ENCODE data around the gene VMAC.
"Not testable (repeated sequence)": the region's sequence is repeated elsewhere in the genome, so short reads cannot be mapped to it uniquely, and the experiment has no call there.

VMAC gene

DNA sequence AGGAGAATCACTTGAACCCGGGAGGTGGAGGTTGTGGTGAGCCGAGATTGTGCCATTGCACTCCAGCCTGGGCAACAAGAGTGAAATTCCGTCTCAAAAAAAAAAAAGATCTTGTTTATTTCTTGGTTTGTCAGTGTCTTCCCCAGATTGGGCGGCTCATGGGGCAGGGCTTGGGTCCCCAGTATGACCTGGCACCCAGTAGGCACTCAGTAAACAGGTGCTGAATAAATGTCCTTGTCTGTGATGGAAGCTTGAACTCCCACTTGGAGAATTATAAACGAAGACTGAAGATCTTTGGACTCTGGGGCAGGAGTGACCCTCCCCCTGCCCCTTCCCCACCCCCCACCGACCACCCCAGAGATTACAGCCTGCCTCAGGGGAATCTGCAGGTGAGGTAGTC, 24.5 kb upstream of the VMAC start:
- TF ChIP-seq, protein P1, sequence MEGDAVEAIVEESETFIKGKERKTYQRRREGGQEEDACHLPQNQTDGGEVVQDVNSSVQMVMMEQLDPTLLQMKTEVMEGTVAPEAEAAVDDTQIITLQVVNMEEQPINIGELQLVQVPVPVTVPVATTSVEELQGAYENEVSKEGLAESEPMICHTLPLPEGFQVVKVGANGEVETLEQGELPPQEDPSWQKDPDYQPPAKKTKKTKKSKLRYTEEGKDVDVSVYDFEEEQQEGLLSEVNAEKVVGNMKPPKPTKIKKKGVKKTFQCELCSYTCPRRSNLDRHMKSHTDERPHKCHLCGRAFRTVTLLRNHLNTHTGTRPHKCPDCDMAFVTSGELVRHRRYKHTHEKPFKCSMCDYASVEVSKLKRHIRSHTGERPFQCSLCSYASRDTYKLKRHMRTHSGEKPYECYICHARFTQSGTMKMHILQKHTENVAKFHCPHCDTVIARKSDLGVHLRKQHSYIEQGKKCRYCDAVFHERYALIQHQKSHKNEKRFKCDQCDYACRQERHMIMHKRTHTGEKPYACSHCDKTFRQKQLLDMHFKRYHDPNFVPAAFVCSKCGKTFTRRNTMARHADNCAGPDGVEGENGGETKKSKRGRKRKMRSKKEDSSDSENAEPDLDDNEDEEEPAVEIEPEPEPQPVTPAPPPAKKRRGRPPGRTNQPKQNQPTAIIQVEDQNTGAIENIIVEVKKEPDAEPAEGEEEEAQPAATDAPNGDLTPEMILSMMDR (conservative IDR thresholded peaks at IDR 0.05; ENCODE audit: control insufficient read depth, insufficient read depth, low read depth, low read length), result no peak
- H3K4me3 ChIP-seq (ENCODE audit: control insufficient read depth, low read depth, low read length), result no peak overlapping the region
- no peak for DNase-seq (ENCODE audit: low read depth)

GRCh38 chr19:5880604-5881078, 24.0 kb upstream of the VMAC start:
- peak; percentile 57 for DNase-seq (ENCODE audit: low read depth)
- TF ChIP-seq, protein P1 (conservative IDR thresholded peaks at IDR 0.05; ENCODE audit: control insufficient read depth, insufficient read depth, low read depth, low read length), result no peak
- H3K4me3 ChIP-seq (ENCODE audit: control insufficient read depth, low read depth, low read length), result no peak overlapping the region

- no peak for DNase-seq (ENCODE audit: low read depth)
- no peak overlapping the region for H3K4me3 ChIP-seq (ENCODE audit: control insufficient read depth, low read depth, low read length)
- TF ChIP-seq, protein P1 (conservative IDR thresholded peaks at IDR 0.05; ENCODE audit: control insufficient read depth, insufficient read depth, low read depth, low read length), result no peak
Observed at GRCh38 chr19:5881543-5882299, 23.0 kb upstream of the VMAC start.

GRCh38 chr19:5882421-5882968, 22.2 kb upstream of the VMAC start:
- H3K4me3 ChIP-seq (ENCODE audit: control insufficient read depth, low read depth, low read length), result no peak overlapping the region

GRCh38 chr19:5883157-5883873, 21.4 kb upstream of the VMAC start:
- not testable (repeated sequence) for DNase-seq (ENCODE audit: low read depth); H3K4me3 ChIP-seq (ENCODE audit: control insufficient read depth, low read depth, low read length)

More at GRCh38 chr19:5882421-5882968, 22.2 kb upstream of the VMAC start:
- no peak for DNase-seq (ENCODE audit: low read depth)
- TF ChIP-seq, protein P1 (conservative IDR thresholded peaks at IDR 0.05; ENCODE audit: control insufficient read depth, insufficient read depth, low read depth, low read length), result no peak

GRCh38 chr19:5884065-5884811, 20.4 kb upstream of the VMAC start:
- not testable (repeated sequence) for H3K4me3 ChIP-seq (ENCODE audit: control insufficient read depth, low read depth, low read length); DNase-seq (ENCODE audit: low read depth)

DNA sequence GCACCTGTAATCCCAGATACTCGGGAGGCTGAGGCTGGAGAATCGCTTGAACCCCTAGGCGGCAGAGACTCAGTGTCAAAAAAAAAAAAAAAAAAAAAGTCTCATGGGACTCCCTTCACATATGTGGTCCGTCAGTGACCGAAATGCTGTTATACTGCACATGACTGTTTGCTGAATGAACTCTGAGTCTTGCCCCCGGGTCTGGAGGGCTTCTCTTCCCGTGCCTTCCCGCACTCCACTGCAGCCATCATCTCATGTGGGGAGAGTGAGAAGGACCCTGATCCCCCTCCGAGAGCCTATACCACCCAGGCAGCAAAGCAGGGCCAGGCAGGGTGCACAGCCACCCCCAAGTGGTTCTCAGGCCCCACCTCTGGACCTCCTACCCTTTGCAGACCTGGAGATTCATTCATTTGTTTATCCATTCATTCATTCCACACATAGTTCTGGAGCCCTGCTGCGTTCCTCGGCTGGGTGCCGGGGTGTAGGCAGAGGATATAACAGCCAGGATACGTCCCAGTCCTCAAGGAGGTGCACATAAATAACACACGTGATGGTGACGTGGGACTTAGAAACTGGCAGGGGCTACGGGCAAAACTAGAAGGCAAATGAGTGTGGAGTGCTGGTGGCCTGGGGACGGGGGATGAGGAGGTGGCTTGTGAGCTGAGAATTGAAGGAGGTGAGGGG, 15.2 kb upstream of the VMAC start:
- H3K4me3 ChIP-seq (ENCODE audit: control insufficient read depth, low read depth, low read length), result no peak overlapping the region
- DNase-seq (ENCODE audit: low read depth), result peak; percentile 33

More for the DNA sequence above, 15.2 kb upstream of the VMAC start:
- TF ChIP-seq, protein P1 (conservative IDR thresholded peaks at IDR 0.05; ENCODE audit: control insufficient read depth, insufficient read depth, low read depth, low read length), result no peak
